Common myeloid progenitor, CD34-positive (primary cell): ENCODE measurements around the gene CPSF2.
A peak's percentile ranks its signal among the peaks of the same experiment; 100 is the strongest.

Experiments
- CTCF ChIA-PET: fragments of 350-600 bp; sonication (Branson Sonifier 250); formaldehyde crosslinking; loops from one replicate; lab custom pipeline; 2021; ENCODE audit warnings: antibody characterized with exemption; lab: Charles Lee
- POLR2A ChIA-PET: fragments of 350-600 bp; sonication (Branson Sonifier 250); formaldehyde crosslinking; loops from one replicate; lab custom pipeline; 2021; ENCODE audit warnings: antibody characterized with exemption; lab: Charles Lee
- DNase-seq, 3 donors: peaks; one replicate each; pipeline versions ENCODE4 v3.0.0 to v3.0.0-alpha.2; 2013
- H3K27ac ChIP-seq, 2 experiments: 1 replicate in 1 of 2; 2 replicates in 1 of 2; pipeline ENCODE4 v1.7.0; 2013; ENCODE audit warnings: inconsistent platforms in 2 of 2, low read length in 2 of 2, mild to moderate bottlenecking in 2 of 2, low read depth in 1 of 2, moderate library complexity in 1 of 2; ENCODE audit not compliant: severe bottlenecking in 2 of 2, insufficient read depth in 1 of 2, poor library complexity in 1 of 2
- H3K27me3 ChIP-seq, 5 experiments: replicated peaks in 2 of 5; 1 replicate in 3 of 5; 2 replicates in 2 of 5; pipeline versions ENCODE4 v1.6.1 to v1.7.0; 2013; ENCODE audit warnings: low read length in 4 of 5, mild to moderate bottlenecking in 2 of 5, moderate library complexity in 2 of 5, inconsistent platforms in 1 of 5; ENCODE audit not compliant: insufficient read depth in 5 of 5, control insufficient read depth in 4 of 5
- H3K36me3 ChIP-seq, 4 experiments: 1 replicate in 2 of 4; 2 replicates in 2 of 4; pipeline versions ENCODE4 v1.6.1 to v1.7.0; 2013; ENCODE audit warnings: low read length in 3 of 4, control low read depth in 1 of 4, mild to moderate bottlenecking in 1 of 4; ENCODE audit not compliant: control insufficient read depth in 4 of 4, insufficient read depth in 4 of 4
- H3K4me1 ChIP-seq, 4 experiments: 1 replicate in 3 of 4; 2 replicates in 1 of 4; pipeline versions ENCODE4 v1.6.1 to v1.7.1; 2013; ENCODE audit warnings: low read length in 3 of 4, mild to moderate bottlenecking in 3 of 4, control low read depth in 1 of 4, inconsistent platforms in 1 of 4, moderate library complexity in 1 of 4; ENCODE audit not compliant: control insufficient read depth in 4 of 4, insufficient read depth in 4 of 4; ENCODE audit errors: control extremely low read depth in 1 of 4
- H3K4me3 ChIP-seq, 7 experiments: 1 replicate in 4 of 7; 2 replicates in 3 of 7; pipeline versions ENCODE4 v1.5.1 to v1.7.0; 2013; ENCODE audit warnings: mild to moderate bottlenecking in 7 of 7, low read length in 6 of 7, moderate library complexity in 6 of 7, inconsistent platforms in 2 of 7, low read depth in 2 of 7, control low read depth in 1 of 7; ENCODE audit not compliant: insufficient read depth in 4 of 7, control insufficient read depth in 1 of 7; ENCODE audit errors: extremely low read depth in 1 of 7
- H3K9me3 ChIP-seq, 5 experiments: 1 replicate in 4 of 5; 2 replicates in 1 of 5; pipeline versions ENCODE4 v1.6.1 to v1.7.1; 2013; ENCODE audit warnings: low read length in 4 of 5, mild to moderate bottlenecking in 2 of 5, inconsistent platforms in 1 of 5, low read depth in 1 of 5, moderate library complexity in 1 of 5; ENCODE audit not compliant: control insufficient read depth in 4 of 5, insufficient read depth in 2 of 5; ENCODE audit errors: control extremely low read depth in 1 of 5
- WGBS: methylation state at CpG from one replicate; pipeline ENCODE4 v1.1.5; 2013; ENCODE audit not compliant: insufficient coverage; 5-methylcytosine and 5-hydroxymethylcytosine counted together

CPSF2 gene

DNA sequence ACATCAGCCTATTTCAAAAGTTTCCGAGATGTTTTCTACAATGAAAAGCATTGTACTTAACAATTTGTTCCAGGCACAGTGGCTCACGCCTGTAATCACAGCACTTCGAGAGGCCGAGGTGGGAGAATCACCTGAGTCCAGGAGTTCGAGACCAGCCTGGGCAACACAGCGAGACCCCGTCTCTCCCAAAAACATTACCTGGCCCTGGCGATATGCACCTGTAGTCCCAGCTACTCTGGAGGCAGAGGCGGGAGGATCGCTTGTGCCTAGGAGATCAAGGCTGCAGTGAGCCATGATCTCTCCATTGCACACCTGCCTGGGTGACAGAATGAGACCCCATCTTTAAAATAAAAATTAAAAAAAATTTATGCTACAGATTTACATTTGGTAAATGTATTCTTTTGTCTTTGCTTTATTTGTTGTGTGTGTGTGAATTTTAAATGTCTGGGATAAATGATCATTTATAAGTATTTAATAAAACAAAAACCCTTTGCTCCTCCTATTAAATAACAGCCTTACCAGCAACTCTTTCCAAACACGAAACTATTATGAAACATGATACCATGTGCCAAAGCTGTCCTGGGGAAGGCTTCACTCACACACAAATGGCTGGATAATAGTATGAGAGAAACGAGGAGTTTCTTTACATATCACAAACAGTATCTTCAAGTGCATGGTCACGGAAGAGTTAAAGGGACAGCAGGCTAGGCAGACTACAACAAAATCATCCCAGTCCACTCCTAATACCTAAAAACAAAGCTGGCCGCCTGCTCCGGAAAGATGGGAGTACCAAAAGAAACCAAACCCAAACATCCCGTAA is 16.5 kb upstream of the CPSF2 start:
- no peaks in the 10 kb centered on the region for H3K36me3 ChIP-seq
- CTCF ChIA-PET = interaction anchor here (1.2 to 4.6 kb wide), 4 partner anchors 14 to 509 kb away, joined by 3 to 69 read pairs (median 3); partner anchors contain the start of genes CPSF2 and NDUFB1
- H3K27me3 ChIP-seq = no peaks in the 10 kb centered on the region
- no peak for DNase-seq
- 85% methylated on average over 8 of the region's 16 CpGs for WGBS
- H3K4me1 ChIP-seq = peaks cover 12 to 30% (median 22%) of the 10 kb centered on the region in 4 experiments
- H3K9me3 ChIP-seq = no peaks in the 10 kb centered on the region
- peak overlapping the region; percentile 92 to 94 for H3K27ac ChIP-seq
- POLR2A ChIA-PET = interaction anchor here (1.0 to 2.6 kb wide), 3 partner anchors 17 to 546 kb away, joined by 4 to 21 read pairs (median 8); partner anchors contain the start of genes CPSF2, NDUFB1 and TRIP11
- peak overlapping the region; percentile 75 to 99 (median 97) for H3K4me3 ChIP-seq

DNA sequence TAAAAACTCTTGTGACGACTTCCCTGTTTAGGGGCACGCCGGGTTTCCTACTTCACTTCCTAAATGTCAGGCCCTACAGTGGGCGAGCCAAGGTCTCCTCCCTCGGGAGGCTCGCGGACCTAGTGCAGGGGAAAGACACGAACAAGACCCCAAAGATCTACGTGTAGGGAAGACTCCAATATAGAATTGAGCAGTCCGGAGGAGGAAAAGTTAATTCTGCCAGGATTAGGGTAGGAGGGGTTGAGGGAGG is 16.0 kb upstream of the CPSF2 start:
- H3K4me3 ChIP-seq = peak overlapping the region; percentile 75 to 99 (median 97)
- no peaks in the 10 kb centered on the region for H3K9me3 ChIP-seq
- peaks cover 12 to 30% (median 20%) of the 10 kb centered on the region in 4 experiments for H3K4me1 ChIP-seq
- H3K27me3 ChIP-seq = no peaks in the 10 kb centered on the region
- 0% methylated on average over 9 of the region's 10 CpGs for WGBS
- H3K36me3 ChIP-seq = no peaks in the 10 kb centered on the region
- ChIA-PET POLR2A (interaction anchor here (1.0 to 2.6 kb wide), 3 partner anchors 16 to 545 kb away, joined by 4 to 21 read pairs (median 8); partner anchors contain the start of genes CPSF2, NDUFB1 and TRIP11), CTCF (interaction anchor here (1.1 to 4.6 kb wide), 5 partner anchors 14 to 508 kb away, joined by 3 to 69 read pairs (median 3); partner anchors contain the start of genes CPSF2 and NDUFB1)
- peak; percentile 62 to 64 (median 63) for DNase-seq
- H3K27ac ChIP-seq = peak overlapping the region; percentile 92 to 94

DNA sequence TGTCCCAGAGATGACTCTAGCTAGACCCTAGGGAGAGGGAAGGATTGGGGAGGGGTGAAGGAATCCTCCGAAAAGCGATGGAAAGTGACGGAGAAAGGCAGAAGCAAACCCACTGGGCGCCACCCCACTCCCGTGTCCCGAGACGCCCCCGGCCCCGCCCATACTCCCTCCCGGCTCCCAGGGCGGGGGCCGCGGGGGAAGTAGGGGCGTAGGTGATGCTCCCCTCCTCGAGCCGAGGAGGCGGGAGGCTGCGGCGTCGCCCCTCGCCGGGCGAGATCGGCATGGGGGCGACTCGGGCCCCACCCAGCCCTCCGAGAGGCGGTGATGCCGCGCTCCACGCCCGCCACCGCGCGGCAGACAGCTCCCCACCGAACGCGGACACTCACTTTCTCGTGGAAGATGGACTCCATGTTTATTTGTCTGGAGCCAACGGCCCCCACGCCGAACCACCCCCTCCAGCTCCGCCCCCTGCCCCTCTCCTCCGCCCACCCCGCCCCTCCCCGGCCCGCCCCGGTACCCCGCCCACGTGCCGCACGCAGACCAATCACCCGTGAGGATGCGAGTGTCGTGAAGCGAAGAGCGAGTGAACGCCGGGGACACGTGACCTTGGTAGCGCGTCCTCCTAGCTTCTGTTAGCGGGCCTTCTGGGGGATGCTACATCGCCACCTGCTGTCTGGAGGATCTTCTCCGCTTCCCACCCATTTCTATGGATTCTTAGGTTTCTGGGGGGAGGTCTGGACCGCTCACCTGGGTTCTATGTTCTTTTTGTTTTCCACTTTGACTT is 15.4 kb upstream of the CPSF2 start, which contains the start of gene ATXN3:
Gene ATXN3 (minus strand): TSS at position 440 of the 784 bp plus-strand sequence. CDS start 30 bp downstream, at position 410.
- POLR2A ChIA-PET = interaction anchor here (0.8 to 2.6 kb wide), 5 partner anchors 10 to 545 kb away, joined by 3 to 21 read pairs (median 5); partner anchors contain the start of genes CPSF2, NDUFB1 and TRIP11
- 0% methylated on average over 46 of the region's 66 CpGs for whole genome bisulfite sequencing
- Histone ChIP-seq H3K4me1 (peaks cover 9 to 30% (median 20%) of the 10 kb centered on the region in 4 experiments), H3K27ac (peak within 1 kb of the TSS; percentile 92 to 94), H3K27me3 (no peaks in the 10 kb centered on the region), H3K4me3 (peak within 1 kb of the TSS; percentile 75 to 99 (median 97)), H3K36me3 (no peaks in the 10 kb centered on the region), H3K9me3 (no peaks in the 10 kb centered on the region)
- DNase-seq = peak; percentile 99
- CTCF ChIA-PET = interaction anchor here (0.6 to 4.6 kb wide), 9 partner anchors 9 to 508 kb away, joined by 3 to 69 read pairs (median 3); partner anchors contain the start of genes CPSF2 and NDUFB1

DNA sequence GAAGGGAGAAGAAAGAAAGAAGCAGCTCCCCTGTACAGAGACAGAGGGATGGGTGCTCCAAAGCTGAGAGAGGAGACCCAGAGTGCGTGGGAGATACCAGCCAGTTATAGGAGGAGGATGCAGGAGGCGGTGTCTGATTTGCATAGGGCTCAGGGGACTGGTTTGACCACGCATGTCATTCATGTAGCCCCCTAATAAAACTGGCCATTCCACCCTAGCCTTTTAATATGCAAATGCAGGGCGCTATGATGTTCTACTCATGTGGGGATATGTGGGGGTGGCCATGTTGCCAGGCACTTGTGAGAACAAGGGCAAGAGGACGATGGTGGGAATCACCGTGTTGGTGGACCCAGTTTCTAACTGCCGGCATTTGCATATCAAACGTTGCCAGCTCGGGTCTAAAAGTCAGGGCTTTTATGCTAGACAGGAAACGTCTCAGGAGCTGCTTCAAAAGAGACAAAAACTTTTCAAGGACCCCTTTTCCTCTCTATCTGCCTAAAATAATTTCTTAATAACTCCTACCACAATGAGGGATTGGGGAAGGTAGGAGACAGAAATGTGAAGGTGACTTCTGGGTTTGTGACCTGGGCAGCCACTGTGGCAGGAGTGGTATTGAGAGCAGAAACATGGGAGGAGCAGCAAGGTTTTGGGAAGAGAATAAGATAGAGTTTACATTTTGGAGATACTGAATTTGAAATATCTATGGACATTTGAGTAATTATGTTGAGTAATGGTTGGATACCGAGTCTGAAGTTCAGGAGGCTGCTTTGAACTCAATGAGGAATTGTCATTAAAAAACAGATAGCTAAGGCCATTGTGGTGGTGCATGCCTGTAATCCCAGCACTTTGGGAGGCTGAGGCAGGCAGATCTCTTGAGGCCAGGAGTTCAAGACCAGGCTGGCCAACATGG is 13.2 kb upstream of the CPSF2 start:
- POLR2A ChIA-PET = no interaction called here
- CTCF ChIA-PET = interaction anchor here (4.6 kb wide), 1 partner anchor 11 kb away, joined by 69 read pairs; the partner anchor contains the start of genes CPSF2 and NDUFB1
- no peak overlapping the region for H3K4me3 ChIP-seq

DNA sequence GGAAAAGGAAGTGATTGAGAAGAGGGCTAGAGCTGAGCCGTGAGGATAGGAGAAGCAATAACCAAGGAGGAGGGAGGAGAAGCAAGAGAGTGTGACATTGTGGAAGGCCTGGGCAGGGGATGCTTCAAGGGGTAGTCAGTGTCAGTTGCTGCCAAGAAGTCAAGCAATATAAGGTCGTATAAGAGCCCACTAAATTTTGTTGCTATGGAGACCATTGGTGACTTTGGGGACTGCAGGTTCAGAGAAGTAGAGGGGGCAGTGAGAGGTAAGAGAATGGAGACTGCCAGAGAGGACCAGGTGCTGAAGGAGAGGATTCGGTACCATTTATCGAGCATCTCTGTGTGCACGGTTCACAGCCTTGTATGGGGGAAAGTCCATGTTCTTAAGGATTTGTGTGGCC is 12.3 kb upstream of the CPSF2 start:
- no peaks in the 10 kb centered on the region for H3K27me3 ChIP-seq
- no peak overlapping the region for H3K4me3 ChIP-seq
- WGBS = 95% methylated on average over 5 of the region's 5 CpGs
- ChIA-PET CTCF (interaction anchor here (4.6 kb wide), 1 partner anchor 10 kb away, joined by 69 read pairs; the partner anchor contains the start of genes CPSF2 and NDUFB1), POLR2A (no interaction called here)
- peak in 2 of 3 donors; percentile 11 to 20 for DNase-seq
- no peaks in the 10 kb centered on the region for H3K36me3 ChIP-seq
- H3K27ac ChIP-seq = no peak overlapping the region
- H3K9me3 ChIP-seq = no peaks in the 10 kb centered on the region
- H3K4me1 ChIP-seq = peaks cover 2 to 11% (median 9%) of the 10 kb centered on the region in 4 experiments

More for the DNA sequence above, 13.2 kb upstream of the CPSF2 start:
- peaks cover 5 to 17% (median 14%) of the 10 kb centered on the region in 4 experiments for H3K4me1 ChIP-seq
- WGBS = 64% methylated on average over 7 of the region's 11 CpGs
- H3K27me3 ChIP-seq = no peaks in the 10 kb centered on the region
- H3K27ac ChIP-seq = no peak overlapping the region
- no peaks in the 10 kb centered on the region for H3K9me3 ChIP-seq
- no peak for DNase-seq
- no peaks in the 10 kb centered on the region for H3K36me3 ChIP-seq

DNA sequence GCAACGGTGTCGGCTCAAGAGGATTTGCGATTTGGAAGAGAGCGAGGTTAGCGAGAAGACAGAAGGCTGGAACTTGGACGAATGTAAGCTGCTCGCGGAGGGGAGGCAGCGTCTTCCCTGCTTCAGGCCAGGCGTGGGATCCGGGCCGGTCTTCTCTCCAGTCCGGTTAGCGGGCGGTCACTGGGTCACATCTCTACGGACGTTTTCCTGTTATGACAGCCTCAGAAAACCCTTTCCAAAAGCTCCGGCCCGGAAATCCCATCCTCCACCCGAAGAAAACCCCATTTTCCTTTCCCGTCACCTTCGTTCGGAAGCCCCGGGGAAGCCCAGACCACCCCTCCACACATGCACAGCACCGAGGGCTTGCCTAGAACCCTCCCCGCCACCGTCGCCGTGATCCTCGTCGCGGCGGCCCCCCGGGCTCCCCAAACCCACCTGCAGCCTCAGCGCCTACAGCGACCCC is 531 bp upstream of the CPSF2 start:
- DNase-seq = peak in 2 of 3 donors; percentile 34 to 49
- Histone ChIP-seq H3K9me3 (no peaks in the 10 kb centered on the region), H3K27ac (peak overlapping the region; percentile 97 to 99), H3K4me1 (peaks cover 0 to 21% (median 13%) of the 10 kb centered on the region in 4 experiments), H3K36me3 (peaks cover 2 to 35% (median 12%) of the 10 kb centered on the region in 4 experiments), H3K4me3 (peak overlapping the region; percentile 80 to 99 (median 95)), H3K27me3 (no peaks in the 10 kb centered on the region)
- ChIA-PET CTCF (interaction anchor here (1.1 to 6.8 kb wide), 4 partner anchors 12 to 38 kb away, joined by 3 to 69 read pairs (median 26); partner anchors contain the start of gene ATXN3), POLR2A (interaction anchor here (0.6 to 2.3 kb wide), 9 partner anchors 10 to 639 kb away, joined by 3 to 21 read pairs (median 3); partner anchors contain the start of genes ATXN3 and TRIP11)
- 0% methylated on average over 26 of the region's 36 CpGs for WGBS
